Nephron progenitor cell (in vitro differentiated cells): ENCODE measurements around the gene SNN.

Source experiments
- DNase-seq: peaks from one replicate; pipeline ENCODE4 v3.0.0; 2021
- H3K27ac Mint-ChIP-seq: 2 replicates; pipeline ENCODE4 v1.8.0; 2021; ENCODE audit warnings: mild to moderate bottlenecking, moderate library complexity, mixed read lengths
- H3K27me3 Mint-ChIP-seq: 2 replicates; pipeline ENCODE4 v1.8.0; 2021; ENCODE audit warnings: mild to moderate bottlenecking, low read depth, mixed read lengths; ENCODE audit not compliant: poor library complexity
- H3K36me3 Mint-ChIP-seq: 2 replicates; pipeline ENCODE4 v1.8.0; 2021; ENCODE audit warnings: low read depth, mixed read lengths
- H3K4me1 Mint-ChIP-seq: 2 replicates; pipeline ENCODE4 v1.8.0; 2021; ENCODE audit warnings: mixed read lengths
- H3K4me3 Mint-ChIP-seq: 2 replicates; pipeline ENCODE4 v1.8.0; 2021; ENCODE audit warnings: mild to moderate bottlenecking, moderate library complexity, mixed read lengths
- H3K9me3 Mint-ChIP-seq: 2 replicates; pipeline ENCODE4 v1.8.0; 2021; ENCODE audit warnings: mild to moderate bottlenecking, moderate library complexity, mixed read lengths
- TF ChIP-seq, protein P1 (sequence below): fragments of 200-600 bp; sonication (generic); IDR thresholded peaks from 2 replicates; pipeline ENCODE4 v1.5.0; 2021; ENCODE audit warnings: antibody characterized with exemption

SNN gene

DNA sequence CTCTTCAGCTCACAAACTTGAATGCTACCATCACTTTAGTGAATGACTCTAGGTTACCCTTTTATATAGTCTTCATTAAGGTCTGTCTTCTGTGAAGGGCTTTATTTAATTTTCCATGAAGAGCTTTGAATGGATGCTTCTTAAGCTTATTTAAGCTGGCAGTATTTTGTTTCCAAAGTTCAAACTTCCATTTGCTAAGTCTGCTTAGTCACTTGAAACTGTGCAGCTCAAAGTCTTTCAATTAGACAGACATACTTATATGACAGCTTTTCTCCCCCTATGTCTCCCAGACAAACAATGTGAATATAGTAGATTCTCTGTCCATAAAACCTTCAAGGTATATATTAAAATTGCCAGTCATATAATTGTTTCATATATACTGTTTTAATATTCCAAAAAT lies 50.9 kb downstream of the SNN start:
- TF ChIP-seq, protein P1, sequence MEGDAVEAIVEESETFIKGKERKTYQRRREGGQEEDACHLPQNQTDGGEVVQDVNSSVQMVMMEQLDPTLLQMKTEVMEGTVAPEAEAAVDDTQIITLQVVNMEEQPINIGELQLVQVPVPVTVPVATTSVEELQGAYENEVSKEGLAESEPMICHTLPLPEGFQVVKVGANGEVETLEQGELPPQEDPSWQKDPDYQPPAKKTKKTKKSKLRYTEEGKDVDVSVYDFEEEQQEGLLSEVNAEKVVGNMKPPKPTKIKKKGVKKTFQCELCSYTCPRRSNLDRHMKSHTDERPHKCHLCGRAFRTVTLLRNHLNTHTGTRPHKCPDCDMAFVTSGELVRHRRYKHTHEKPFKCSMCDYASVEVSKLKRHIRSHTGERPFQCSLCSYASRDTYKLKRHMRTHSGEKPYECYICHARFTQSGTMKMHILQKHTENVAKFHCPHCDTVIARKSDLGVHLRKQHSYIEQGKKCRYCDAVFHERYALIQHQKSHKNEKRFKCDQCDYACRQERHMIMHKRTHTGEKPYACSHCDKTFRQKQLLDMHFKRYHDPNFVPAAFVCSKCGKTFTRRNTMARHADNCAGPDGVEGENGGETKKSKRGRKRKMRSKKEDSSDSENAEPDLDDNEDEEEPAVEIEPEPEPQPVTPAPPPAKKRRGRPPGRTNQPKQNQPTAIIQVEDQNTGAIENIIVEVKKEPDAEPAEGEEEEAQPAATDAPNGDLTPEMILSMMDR, result no peak
- Mint-ChIP-seq H3K27me3 (peaks cover 4% of the 10 kb centered on the region), H3K4me1 (no peaks in the 10 kb centered on the region), H3K27ac (no peak overlapping the region), H3K36me3 (peaks cover 45% of the 10 kb centered on the region), H3K9me3 (no peaks in the 10 kb centered on the region), H3K4me3 (no peak overlapping the region)
- DNase-seq, result no peak

DNA sequence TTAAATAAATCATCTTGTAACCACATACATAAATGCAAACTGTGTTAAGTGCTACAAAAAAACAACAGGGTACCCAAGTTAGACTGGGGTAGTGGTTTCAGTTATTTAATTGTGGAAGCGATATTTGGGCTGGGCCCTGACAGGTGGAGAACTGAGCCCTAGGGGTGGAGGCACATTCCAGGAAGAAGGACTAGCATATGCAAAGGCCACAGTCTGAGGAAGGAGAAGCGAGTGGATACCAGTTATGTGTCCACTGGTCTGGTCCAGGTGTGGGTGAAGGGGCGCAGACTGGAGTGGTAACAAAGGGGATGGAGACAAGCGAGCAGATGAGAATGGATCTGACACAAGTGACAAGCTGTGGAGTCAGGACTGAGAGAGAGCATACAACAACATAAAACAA lies 51.5 kb downstream of the SNN start:
- Mint-ChIP-seq H3K4me1 (no peaks in the 10 kb centered on the region), H3K9me3 (no peaks in the 10 kb centered on the region), H3K27ac (no peak overlapping the region), H3K36me3 (peaks cover 46% of the 10 kb centered on the region), H3K4me3 (no peak overlapping the region), H3K27me3 (peaks cover 4% of the 10 kb centered on the region)
- TF ChIP-seq, protein P1, result no peak
- no peak for DNase-seq

DNA sequence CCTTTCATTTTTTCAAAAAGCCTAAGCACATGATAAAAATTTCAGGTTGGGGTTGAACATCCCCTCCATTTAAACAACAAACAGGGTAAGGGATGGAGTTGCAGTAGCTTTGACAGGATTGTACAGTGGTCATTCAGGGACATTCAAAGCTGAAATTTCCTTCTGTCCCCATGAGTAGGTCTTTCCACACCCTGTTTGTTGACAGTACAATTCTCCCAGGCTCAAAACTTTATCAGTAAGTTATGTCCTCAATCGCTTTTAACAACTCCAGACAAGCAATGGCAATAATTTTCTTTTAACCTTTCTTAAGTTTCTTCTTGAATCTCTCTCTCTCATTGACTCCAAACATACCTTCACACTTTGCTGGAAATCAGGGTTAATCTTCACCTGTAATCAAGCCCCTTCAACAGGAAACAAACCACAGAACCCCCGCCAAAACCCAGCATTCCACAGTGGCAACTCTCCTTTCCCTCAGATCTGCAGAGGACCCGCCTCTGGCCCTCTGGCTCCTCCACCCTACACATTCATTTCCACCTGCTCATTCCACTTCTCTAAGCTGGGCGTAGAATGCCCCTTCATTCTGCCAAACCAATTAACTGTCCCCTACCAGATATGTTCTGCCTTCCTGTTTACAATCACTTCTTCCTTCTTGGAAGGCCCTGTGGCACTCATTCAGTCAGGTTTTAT lies 53.7 kb downstream of the SNN start:
- no peak for DNase-seq
- peaks cover 48% of the 10 kb centered on the region for H3K36me3 Mint-ChIP-seq
- H3K4me1 Mint-ChIP-seq, result no peaks in the 10 kb centered on the region
- TF ChIP-seq, protein P1, result no peak
- peak overlapping the region; percentile 80 for H3K27ac Mint-ChIP-seq
- peaks cover 4% of the 10 kb centered on the region for H3K27me3 Mint-ChIP-seq
- H3K9me3 Mint-ChIP-seq, result no peaks in the 10 kb centered on the region
- H3K4me3 Mint-ChIP-seq, result no peak overlapping the region

DNA sequence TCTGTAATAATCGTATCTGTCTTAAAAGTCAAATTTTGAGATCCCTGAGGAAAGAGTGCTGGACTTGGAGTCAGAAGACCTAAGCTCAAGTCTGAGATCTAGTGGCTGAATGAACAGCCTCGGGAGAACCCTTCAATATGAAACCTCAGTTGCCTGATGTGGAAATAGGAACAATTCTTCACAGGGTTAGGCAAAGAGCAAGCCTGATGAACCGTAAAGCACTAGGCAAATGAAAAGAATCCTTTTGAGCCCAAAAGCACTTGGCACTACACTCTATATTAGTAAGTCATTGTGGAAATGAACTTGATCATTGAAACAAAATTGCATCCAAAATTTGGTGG lies 54.2 kb downstream of the SNN start:
- TF ChIP-seq, protein P1, result no peak
- H3K36me3 Mint-ChIP-seq, result peaks cover 52% of the 10 kb centered on the region
- DNase-seq, result no peak
- no peaks in the 10 kb centered on the region for H3K4me1 Mint-ChIP-seq
- H3K27me3 Mint-ChIP-seq, result peaks cover 4% of the 10 kb centered on the region
- H3K27ac Mint-ChIP-seq, result peak overlapping the region; percentile 80
- no peaks in the 10 kb centered on the region for H3K9me3 Mint-ChIP-seq
- H3K4me3 Mint-ChIP-seq, result no peak overlapping the region

DNA sequence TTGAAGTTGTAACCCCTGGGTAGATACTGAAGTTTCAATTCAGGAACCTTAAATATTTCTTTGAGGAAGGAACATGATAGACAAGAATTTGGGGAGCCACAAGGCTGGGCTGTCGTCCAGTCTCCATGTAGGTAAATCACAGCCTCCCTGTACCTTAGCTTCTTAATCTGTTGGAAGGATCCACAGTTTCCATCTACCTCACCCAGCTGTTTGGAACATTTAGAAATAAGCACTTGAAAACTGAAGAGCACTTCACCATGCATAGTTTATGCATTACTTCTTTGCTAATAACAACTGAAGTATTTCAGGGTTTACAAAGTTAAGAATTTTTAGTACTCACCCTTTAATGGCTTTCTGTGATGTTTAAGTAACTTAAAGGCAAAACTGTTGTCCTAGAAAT lies 57.2 kb downstream of the SNN start:
- TF ChIP-seq, protein P1, result no peak
- Mint-ChIP-seq H3K4me3 (no peak overlapping the region), H3K36me3 (peaks cover 60% of the 10 kb centered on the region), H3K27ac (no peak overlapping the region), H3K9me3 (no peaks in the 10 kb centered on the region), H3K4me1 (no peaks in the 10 kb centered on the region), H3K27me3 (no peaks in the 10 kb centered on the region)
- no peak for DNase-seq

DNA sequence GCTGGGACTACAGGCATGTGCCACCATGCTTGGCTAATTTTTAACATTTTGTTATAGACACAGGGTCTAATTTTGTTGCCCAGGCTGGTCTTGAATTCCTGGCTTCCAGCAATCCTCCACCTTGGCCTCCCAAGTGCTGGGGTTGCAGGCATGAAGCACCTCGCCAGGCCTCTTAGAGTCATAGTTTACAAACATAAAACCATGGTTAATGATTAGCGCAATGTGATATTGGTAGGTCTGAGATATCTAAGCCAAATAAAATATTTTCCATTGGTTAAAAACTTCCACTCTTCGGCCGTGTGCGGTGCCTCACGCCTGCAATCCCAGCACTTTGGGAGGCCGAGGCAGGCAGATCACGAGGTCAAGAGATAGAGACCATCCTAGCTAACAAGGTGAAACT lies 57.8 kb downstream of the SNN start:
- no peak overlapping the region for H3K4me3 Mint-ChIP-seq
- peaks cover 56% of the 10 kb centered on the region for H3K36me3 Mint-ChIP-seq
- TF ChIP-seq, protein P1, result no peak
- no peaks in the 10 kb centered on the region for H3K9me3 Mint-ChIP-seq
- no peaks in the 10 kb centered on the region for H3K4me1 Mint-ChIP-seq
- H3K27me3 Mint-ChIP-seq, result no peaks in the 10 kb centered on the region
- no peak for DNase-seq
- H3K27ac Mint-ChIP-seq, result no peak overlapping the region
